HG02623 (cell line): ENCODE measurements around the gene COL16A1.

ENCODE experiments used
- ATAC-seq: cut with Tn5 transposase; IDR thresholded peaks from one replicate; pipeline ENCODE4 v1.9.1; 2021; ENCODE audit warnings: moderate library complexity; ENCODE audit not compliant: unreplicated experiment

COL16A1 gene

GRCh38 chr1:31668303-31668883, 35.4 kb downstream of the COL16A1 start:
- ATAC-seq, result no peak

- ATAC-seq, result no peak
Measured at GRCh38 chr1:31667065-31667785, 36.6 kb downstream of the COL16A1 start.

- ATAC-seq, result no peak
Measured at GRCh38 chr1:31666263-31666963, 37.4 kb downstream of the COL16A1 start.

GRCh38 chr1:31665234-31665878, 38.5 kb downstream of the COL16A1 start:
- no peak for ATAC-seq

- ATAC-seq, result no peak
Measured at GRCh38 chr1:31664528-31664927, 39.3 kb downstream of the COL16A1 start.

GRCh38 chr1:31663622-31664452, 40.0 kb downstream of the COL16A1 start:
- ATAC-seq, result no peak

- no peak for ATAC-seq
Measured at GRCh38 chr1:31662463-31662862, 41.4 kb downstream of the COL16A1 start.

GRCh38 chr1:31661856-31662255, 42.0 kb downstream of the COL16A1 start:
- no peak for ATAC-seq

GRCh38 chr1:31660871-31661455, 42.9 kb downstream of the COL16A1 start:
- no peak for ATAC-seq

- no peak for ATAC-seq
Measured at GRCh38 chr1:31659889-31660288, 43.9 kb downstream of the COL16A1 start.

- ATAC-seq, result no peak
Measured at GRCh38 chr1:31658721-31659120, 45.1 kb downstream of the COL16A1 start.

- no peak for ATAC-seq
Measured at GRCh38 chr1:31657972-31658510, 45.8 kb downstream of the COL16A1 start.

- no peak for ATAC-seq
Measured at GRCh38 chr1:31657020-31657804, 46.6 kb downstream of the COL16A1 start.

GRCh38 chr1:31655756-31656155, 48.1 kb downstream of the COL16A1 start:
- no peak for ATAC-seq

GRCh38 chr1:31655104-31655503, 48.7 kb downstream of the COL16A1 start:
- ATAC-seq, result no peak

- ATAC-seq, result no peak
Measured at GRCh38 chr1:31654474-31654776, 49.4 kb downstream of the COL16A1 start.

- no peak for ATAC-seq
Measured at GRCh38 chr1:31653717-31654473, 49.9 kb downstream of the COL16A1 start.

- ATAC-seq, result no peak
Measured at GRCh38 chr1:31652891-31653499, 50.8 kb downstream of the COL16A1 start.
